Measurements from ENCODE around the gene CPEB4. TPM values are rescaled to one million over a fixed set of nuclear protein-coding genes. Genes with fewer than 3 reads are reported as not detected.
A peak's percentile ranks its signal among the peaks of the same experiment; 100 is the strongest.

The CPEB4 gene
- total and polyA plus RNA-seq, 2 of the 8 experiments (the other 6 are each of a cell fraction or from before 2014, with no cell fraction given) = 8.4 to 13.4 TPM

- TF ChIP-seq CHD7 (IDR thresholded peaks at IDR 0.05; ENCODE audit: insufficient replicate concordance, low read length) (peak; percentile 15), NANOG (IDR thresholded peaks at IDR 0.05; ENCODE audit: insufficient read depth, low read depth, low read length, poor library complexity, severe bottlenecking) (peak; percentile 88), CBX5 (IDR thresholded peaks at IDR 0.05; ENCODE audit: low read depth, low read length) (no peak), TEAD4 (IDR thresholded peaks at IDR 0.05; ENCODE audit: low read depth, low read length) (peak; percentile 3; the same call in 1 of the 2 replicates)
These were observed 28.1 kb downstream of the CPEB4 start (continued) for GRCh38 chr5:173916233-173916632.

Data from H1 (cell line).